Loucy (cell line): Measurements from ENCODE around the gene PRSS38.

Experiments
- H2AFZ ChIP-seq: fragments of 200-600 bp; sonication (generic); 2 replicates; pipeline ENCODE4 v1.6.0; 2016; ENCODE audit warnings: antibody characterized with exemption, mild to moderate bottlenecking, low read length, moderate library complexity
- H3F3A ChIP-seq: fragments of 200-600 bp; 2 replicates; pipeline ENCODE4 v1.6.0; 2016; ENCODE audit warnings: antibody characterized with exemption, low read depth, mild to moderate bottlenecking
- H3K27me3 ChIP-seq: fragments of 200-600 bp; sonication (generic); 2 replicates; pipeline ENCODE4 v1.6.1; 2014; ENCODE audit warnings: low read length, mild to moderate bottlenecking; ENCODE audit not compliant: insufficient read depth, poor library complexity, severe bottlenecking
- H3K36me3 ChIP-seq: fragments of 200-600 bp; sonication (generic); 2 replicates; pipeline ENCODE4 v1.6.1; 2016; ENCODE audit warnings: low read length; ENCODE audit not compliant: insufficient read depth
- H3K4me1 ChIP-seq: fragments of 200-600 bp; sonication (generic); 2 replicates; pipeline ENCODE4 v1.5.1; 2014; ENCODE audit warnings: low read length, mild to moderate bottlenecking; ENCODE audit not compliant: insufficient read depth, poor library complexity, severe bottlenecking
- H3K4me2 ChIP-seq: fragments of 200-600 bp; sonication (generic); 2 replicates; pipeline ENCODE4 v1.6.0; 2014; ENCODE audit warnings: antibody characterized with exemption, low read length, low read depth, mild to moderate bottlenecking; ENCODE audit not compliant: poor library complexity, severe bottlenecking
- H3K4me3 ChIP-seq: fragments of 200-600 bp; sonication (generic); 2 replicates; pipeline ENCODE4 v1.5.1; 2014; ENCODE audit warnings: low read length, mild to moderate bottlenecking, mixed read lengths; ENCODE audit not compliant: poor library complexity, severe bottlenecking
- H3K79me2 ChIP-seq: fragments of 200-600 bp; sonication (generic); 2 replicates; pipeline ENCODE4 v1.6.1; 2014; ENCODE audit warnings: low read length; ENCODE audit not compliant: insufficient read depth
- H3K9ac ChIP-seq: fragments of 200-600 bp; sonication (generic); 2 replicates; pipeline ENCODE4 v1.6.0; 2014; ENCODE audit warnings: mild to moderate bottlenecking, low read depth, low read length, moderate library complexity; ENCODE audit not compliant: poor library complexity, severe bottlenecking
- H3K9me2 ChIP-seq: fragments of 200-600 bp; sonication (generic); replicated peaks from 2 replicates; pipeline ENCODE4 v1.6.1; 2016; ENCODE audit warnings: low read depth, low read length, mixed read lengths
- H3K9me3 ChIP-seq: fragments of 200-600 bp; sonication (generic); 2 replicates; pipeline ENCODE4 v1.6.1; 2014; ENCODE audit warnings: mild to moderate bottlenecking, antibody characterized with exemption, low read length, low read depth; ENCODE audit not compliant: insufficient read depth
- H4K20me1 ChIP-seq: fragments of 200-600 bp; sonication (generic); 2 replicates; pipeline ENCODE4 v1.6.0; 2014; ENCODE audit warnings: antibody characterized with exemption, low read length, mild to moderate bottlenecking; ENCODE audit not compliant: insufficient read depth, poor library complexity, severe bottlenecking
- CTCF ChIP-seq: fragments of 200-600 bp; sonication (generic); conservative IDR thresholded peaks from 2 replicates; pipeline ENCODE4 v1.5.1; 2014; ENCODE audit warnings: mild to moderate bottlenecking, antibody characterized with exemption, low read length
- EZH2phosphoT487 ChIP-seq: fragments of 200-600 bp; IDR thresholded peaks from 2 replicates; pipeline ENCODE4 v1.6.1; 2018; ENCODE audit warnings: antibody characterized with exemption, mild to moderate bottlenecking, moderate library complexity, borderline replicate concordance

Gene PRSS38

GRCh38 chr1:227889047-227889862, 73.8 kb downstream of the PRSS38 start:
- Histone ChIP-seq H3F3A (no peaks in the 10 kb centered on the region), H3K27me3 (no peaks in the 10 kb centered on the region), H3K9me3 (no peaks in the 10 kb centered on the region), H3K36me3 (no peaks in the 10 kb centered on the region), H4K20me1 (no peaks in the 10 kb centered on the region), H3K79me2 (no peaks in the 10 kb centered on the region), H3K4me3 (no peak overlapping the region), H3K4me1 (no peaks in the 10 kb centered on the region), H3K9me2 (no peaks in the 10 kb centered on the region), H2AFZ (no peak overlapping the region), H3K9ac (no peak overlapping the region), H3K4me2 (no peak overlapping the region)
- TF ChIP-seq EZH2phosphoT487 (no peak), CTCF (no peak)

- Histone ChIP-seq H3K4me1 (no peaks in the 10 kb centered on the region), H2AFZ (no peak overlapping the region), H4K20me1 (no peaks in the 10 kb centered on the region), H3K4me3 (no peak overlapping the region), H3F3A (no peaks in the 10 kb centered on the region), H3K9me3 (no peaks in the 10 kb centered on the region), H3K27me3 (no peaks in the 10 kb centered on the region), H3K9ac (no peak overlapping the region), H3K79me2 (no peaks in the 10 kb centered on the region), H3K4me2 (no peak overlapping the region), H3K9me2 (no peaks in the 10 kb centered on the region), H3K36me3 (no peaks in the 10 kb centered on the region)
- no peak for TF ChIP-seq EZH2phosphoT487
- no peak for TF ChIP-seq CTCF
These were observed 74.5 kb downstream of the PRSS38 start for GRCh38 chr1:227889863-227890405.

- H3K79me2 ChIP-seq, result no peaks in the 10 kb centered on the region
- H3K9me3 ChIP-seq, result no peaks in the 10 kb centered on the region
- no peaks in the 10 kb centered on the region for H3K27me3 ChIP-seq
- no peak for TF ChIP-seq EZH2phosphoT487
- TF ChIP-seq CTCF, result no peak
- no peak overlapping the region for H3K4me2 ChIP-seq
- no peaks in the 10 kb centered on the region for H3F3A ChIP-seq
- no peak overlapping the region for H3K4me3 ChIP-seq
- H3K9me2 ChIP-seq, result no peaks in the 10 kb centered on the region
- H3K4me1 ChIP-seq, result no peaks in the 10 kb centered on the region
- H3K9ac ChIP-seq, result no peak overlapping the region
- H2AFZ ChIP-seq, result no peak overlapping the region
- no peaks in the 10 kb centered on the region for H3K36me3 ChIP-seq
- H4K20me1 ChIP-seq, result no peaks in the 10 kb centered on the region
These were observed 75.2 kb downstream of the PRSS38 start for GRCh38 chr1:227890451-227891222.
